Ovary (tissue), 10 donors: ENCODE results near the gene SRD5A3. TPM values are rescaled to one million over a fixed set of nuclear protein-coding genes. Genes with fewer than 3 reads are reported as not detected.

ENCODE experiments used
- DNase-seq, 5 donors: peaks; one replicate each; pipeline ENCODE4 v3.0.0-alpha.2; 2019 to 2020
- H3K27ac ChIP-seq, 2 donors: fragments of 200-600 bp; one replicate each; pipeline versions ENCODE4 v1.5.1 to v1.8.0; 2019 to 2022
- H3K27me3 ChIP-seq: fragments of 200-600 bp; one replicate; pipeline ENCODE4 v1.8.0; 2022
- H3K36me3 ChIP-seq: fragments of 200-600 bp; sonication (generic); one replicate; pipeline ENCODE4 v1.5.1; 2019
- H3K4me1 ChIP-seq: one replicate; pipeline ENCODE4 v1.8.1; 2013; ENCODE audit warnings: mild to moderate bottlenecking, moderate library complexity; ENCODE audit not compliant: insufficient read depth
- H3K4me3 ChIP-seq: fragments of 200-600 bp; sonication (generic); one replicate; pipeline ENCODE4 v1.5.1; 2017
- H3K9me3 ChIP-seq, 2 donors: fragments of 200-600 bp in 1 of 2; sonication (generic) in 1 of 2; one replicate each; pipeline versions ENCODE4 v1.5.1 to v1.8.1; 2013 to 2019; ENCODE audit warnings: mild to moderate bottlenecking in 1 of 2, moderate library complexity in 1 of 2
- EP300 ChIP-seq: sonication (generic); formaldehyde crosslinking; IDR thresholded peaks from one replicate; pipeline ENCODE4 v1.6.1; 2017; ENCODE audit warnings: antibody characterized with exemption
- POLR2A ChIP-seq: fragments of 450-650 bp; IDR thresholded peaks from one replicate; pipeline ENCODE4 v1.6.1; 2017; ENCODE audit warnings: antibody characterized with exemption, mild to moderate bottlenecking, moderate library complexity
- WGBS, 3 donors: extraction: QIAGEN DNeasy Blood & Tissue Kit in 1 of 3; methylation state at CpG; one replicate each; pipeline versions ENCODE4 v1.1.5 to v1.1.7; 2013 to 2017; 5-methylcytosine and 5-hydroxymethylcytosine counted together
- intact Hi-C, 4 donors: fragments of 100-400 bp; cut with DNase I; formaldehyde crosslinking; loops; one replicate each; pipeline versions ENCODE4 v1.11.0 to v1.15.1; 2022 to 2023
- long read RNA-seq, 3 donors: library from polyadenylated mRNA in 2 of 3; unstranded in 2 of 3; transcript quantifications; one replicate each; pipeline ENCODE4 v2.0.0 and lab custom pipeline, GENCODE V29; 2021 to 2026
- polyA plus RNA-seq, 2 donors: library from polyadenylated mRNA; stranded (reverse); fragments of 200-250 nt in 1 of 2; fragments of 350-450 nt in 1 of 2; fragmentation: Illumina TruSeq in 1 of 2; extraction: RNeasy Lipid Tissue Mini Kit (QIAGEN cat#74804) in 1 of 2; gene quantifications; one replicate each; pipeline ENCODE4 v1.2.3, GENCODE V29; 2013 to 2014
- total RNA-seq, 7 donors: library from RNA; depleted of rRNA in 2 of 7; stranded (reverse); fragments of >200 nt in 2 of 7; fragmentation: NEBNext Ultra II Directional in 3 of 7; extraction: Animal tissue kit (Norgen Biotek cat#: 25700) in 3 of 7; gene quantifications; one replicate each; pipeline versions ENCODE4 v1.1.0 to v1.2.4, GENCODE V29; 2016 to 2023
- TF ChIP-seq, protein P1 (sequence below), 3 donors: fragments of 450-650 bp in 2 of 3; fragments of 200-600 bp in 1 of 3; IDR thresholded peaks; one replicate each; pipeline versions ENCODE4 v1.5.1 to v1.8.0; 2016 to 2022; ENCODE audit warnings: antibody characterized with exemption in 3 of 3, mild to moderate bottlenecking in 1 of 3
- donor health status: DM: no; HTN: no; CAD: no; lungs with moderate emphysema.
- donor health status: DM: no; HTN: no; CAD: no.
- donor health status: Bipolar disorder and iron deficiency.
- donor health status: DM: yes; HTN: yes; CAD: no.
- donor health status: DM: no; HTN: no; CAD: no.
- donor health status: DM: yes; HTN: yes; CAD: no.

Gene SRD5A3
- 1 to 10 TPM; 1.2 to 9.4 (median 2.9) TPM for total RNA-seq
- polyA plus RNA-seq = 10 to 100 TPM in 1 of 2 donors, 1 to 10 TPM in 1; 2.9 to 12.3 TPM
- long read RNA-seq, donor 1, full-length matches to known transcripts = 9 of 11 reads
- long read RNA-seq, donor 1, partial matches to known transcripts = 0 of 11 reads
- long read RNA-seq, donor 1, other reads (novel, unspliced or antisense) = 2 of 11 reads
- long read RNA-seq, donor 2, full-length matches to known transcripts = 12 of 12 reads
- long read RNA-seq, donor 2, partial matches to known transcripts = 0 of 12 reads
- long read RNA-seq, donor 2, other reads (novel, unspliced or antisense) = 0 of 12 reads
- long read RNA-seq, donor 3, full-length matches to known transcripts = 5 of 5 reads
- long read RNA-seq, donor 3, partial matches to known transcripts = 0 of 5 reads
- long read RNA-seq, donor 3, other reads (novel, unspliced or antisense) = 0 of 5 reads

DNA sequence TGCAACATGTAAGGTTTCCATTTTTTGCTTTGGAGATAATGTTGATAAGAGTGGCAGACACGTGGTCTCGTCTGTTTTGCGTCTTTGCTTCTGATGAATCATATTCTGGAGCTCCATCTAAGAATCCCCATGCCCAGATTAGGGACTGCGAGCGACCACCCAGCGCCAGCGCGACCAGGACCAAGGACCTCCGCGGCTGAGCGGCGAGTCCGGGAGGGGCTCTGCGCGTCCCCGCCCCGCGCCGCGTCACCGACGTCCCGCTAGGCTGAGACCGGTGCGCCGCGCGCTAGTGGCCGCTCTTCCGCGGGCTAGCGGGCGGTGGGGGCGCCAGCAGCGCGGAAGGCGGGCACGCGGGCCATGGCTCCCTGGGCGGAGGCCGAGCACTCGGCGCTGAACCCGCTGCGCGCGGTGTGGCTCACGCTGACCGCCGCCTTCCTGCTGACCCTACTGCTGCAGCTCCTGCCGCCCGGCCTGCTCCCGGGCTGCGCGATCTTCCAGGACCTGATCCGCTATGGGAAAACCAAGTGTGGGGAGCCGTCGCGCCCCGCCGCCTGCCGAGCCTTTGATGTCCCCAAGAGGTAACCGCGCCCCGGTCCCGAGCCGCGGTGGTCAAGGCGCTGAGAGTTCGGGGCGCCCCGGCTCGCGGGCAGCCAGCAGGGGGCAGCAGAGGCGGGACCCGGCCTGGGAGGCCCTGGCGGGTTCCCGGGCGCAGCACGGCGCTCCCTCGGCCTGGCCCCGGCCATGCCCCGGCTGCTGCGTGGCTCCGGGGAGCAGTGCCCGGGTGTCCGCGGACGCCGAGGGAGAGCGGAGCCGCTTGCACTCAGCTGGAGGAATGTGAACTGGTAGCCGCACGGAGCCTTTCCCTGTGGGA lies at the start of gene SRD5A3:
SRD5A3 (plus strand) TSS at position 263 of the 871 bp plus-strand sequence; CDS start at position 358, 95 bp downstream.
- Histone ChIP-seq H3K4me1 (no peaks in the 10 kb centered on the region), H3K36me3 (no peaks in the 10 kb centered on the region), H3K27ac (peak within 1 kb of the TSS; percentile 86), H3K9me3 (no peaks in the 10 kb centered on the region), H3K27me3 (no peaks in the 10 kb centered on the region), H3K4me3 (peak within 1 kb of the TSS; percentile 55)
- TF ChIP-seq EP300 = no peak
- no peak for TF ChIP-seq POLR2A
- TF ChIP-seq, protein P1, sequence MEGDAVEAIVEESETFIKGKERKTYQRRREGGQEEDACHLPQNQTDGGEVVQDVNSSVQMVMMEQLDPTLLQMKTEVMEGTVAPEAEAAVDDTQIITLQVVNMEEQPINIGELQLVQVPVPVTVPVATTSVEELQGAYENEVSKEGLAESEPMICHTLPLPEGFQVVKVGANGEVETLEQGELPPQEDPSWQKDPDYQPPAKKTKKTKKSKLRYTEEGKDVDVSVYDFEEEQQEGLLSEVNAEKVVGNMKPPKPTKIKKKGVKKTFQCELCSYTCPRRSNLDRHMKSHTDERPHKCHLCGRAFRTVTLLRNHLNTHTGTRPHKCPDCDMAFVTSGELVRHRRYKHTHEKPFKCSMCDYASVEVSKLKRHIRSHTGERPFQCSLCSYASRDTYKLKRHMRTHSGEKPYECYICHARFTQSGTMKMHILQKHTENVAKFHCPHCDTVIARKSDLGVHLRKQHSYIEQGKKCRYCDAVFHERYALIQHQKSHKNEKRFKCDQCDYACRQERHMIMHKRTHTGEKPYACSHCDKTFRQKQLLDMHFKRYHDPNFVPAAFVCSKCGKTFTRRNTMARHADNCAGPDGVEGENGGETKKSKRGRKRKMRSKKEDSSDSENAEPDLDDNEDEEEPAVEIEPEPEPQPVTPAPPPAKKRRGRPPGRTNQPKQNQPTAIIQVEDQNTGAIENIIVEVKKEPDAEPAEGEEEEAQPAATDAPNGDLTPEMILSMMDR (IDR thresholded peaks at IDR 0.05) = peak; percentile 91 to 94 (median 94)
- WGBS, 3 donors = 0% methylated on average over 42 to 95 of the region's 95 CpGs
- DNase-seq = peak; percentile 75 to 91 (median 85)
- intact Hi-C loops = loop anchor here (5.0 to 10.0 kb wide), 6 partner anchors 41 to 209 kb away; partner anchors contain the start of genes CLOCK (in 2 of the 4) and TMEM165 (in 1 of the 4)

DNA sequence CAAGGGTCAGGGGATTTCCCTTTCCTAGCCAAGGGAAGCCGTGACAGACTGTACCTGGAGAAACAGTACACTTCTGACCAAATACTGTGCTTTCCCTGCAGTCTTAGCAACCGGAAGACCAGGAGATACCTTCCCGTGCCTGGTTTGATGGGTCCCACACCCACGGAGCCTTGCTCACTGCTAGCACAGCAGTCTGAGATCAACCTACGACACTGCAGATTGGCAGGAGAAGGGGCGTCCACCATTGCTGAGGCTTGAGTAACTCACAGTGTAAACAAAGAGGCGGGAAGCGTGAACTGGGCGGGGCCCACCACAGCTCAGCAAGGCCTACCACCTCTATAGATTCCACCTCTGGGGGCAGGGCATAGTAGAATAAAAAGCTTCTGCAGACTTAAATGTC lies 48.7 kb upstream of the SRD5A3 start:
- Histone ChIP-seq H3K4me3 (no peak overlapping the region), H3K9me3 (no peaks in the 10 kb centered on the region), H3K27ac (no peak overlapping the region), H3K4me1 (peaks cover 5% of the 10 kb centered on the region), H3K36me3 (no peaks in the 10 kb centered on the region), H3K27me3 (no peaks in the 10 kb centered on the region)
- intact Hi-C loops = loop anchor here in 1 of 4 donors (10.0 kb wide), 1 partner anchor 163 kb away; no protein-coding TSS in a partner anchor
- 91 to 95% (median 92%) methylated on average over 9 of the region's 9 CpGs for WGBS, 3 donors
- no peak for DNase-seq
- TF ChIP-seq, protein P1 (IDR thresholded peaks at IDR 0.05) = no peak
- TF ChIP-seq POLR2A = no peak
- no peak for TF ChIP-seq EP300

DNA sequence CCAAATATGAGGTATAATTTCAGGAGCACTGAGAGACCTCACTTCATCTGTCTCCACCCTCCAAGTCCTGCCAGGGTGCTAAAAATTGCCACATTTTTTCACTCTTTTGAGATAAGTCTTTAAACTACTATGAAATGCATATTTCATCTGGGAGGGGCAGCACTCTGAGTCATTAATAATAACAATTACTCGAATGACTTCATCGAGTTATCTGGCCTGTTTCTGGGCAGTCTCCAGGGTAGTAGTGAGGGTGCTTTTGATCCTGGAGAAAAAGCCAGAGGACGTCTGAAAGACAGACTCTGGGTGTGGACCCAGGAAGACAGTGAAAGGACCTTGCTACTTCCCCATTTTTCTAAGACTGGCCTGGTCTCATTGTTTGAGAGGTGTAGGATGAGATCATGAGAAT lies 42.3 kb upstream of the SRD5A3 start:
- no peak overlapping the region for H3K27ac ChIP-seq
- H3K9me3 ChIP-seq = no peaks in the 10 kb centered on the region
- H3K27me3 ChIP-seq = no peaks in the 10 kb centered on the region
- whole genome bisulfite sequencing, 3 donors = 4 to 10% (median 9%) methylated on average over 3 of the region's 3 CpGs
- no peak for TF ChIP-seq EP300
- TF ChIP-seq, protein P1 (IDR thresholded peaks at IDR 0.05) = no peak
- no peak for TF ChIP-seq POLR2A
- DNase-seq = no peak
- intact Hi-C loops = no loop called here
- no peaks in the 10 kb centered on the region for H3K4me1 ChIP-seq
- no peaks in the 10 kb centered on the region for H3K36me3 ChIP-seq
- no peak overlapping the region for H3K4me3 ChIP-seq

DNA sequence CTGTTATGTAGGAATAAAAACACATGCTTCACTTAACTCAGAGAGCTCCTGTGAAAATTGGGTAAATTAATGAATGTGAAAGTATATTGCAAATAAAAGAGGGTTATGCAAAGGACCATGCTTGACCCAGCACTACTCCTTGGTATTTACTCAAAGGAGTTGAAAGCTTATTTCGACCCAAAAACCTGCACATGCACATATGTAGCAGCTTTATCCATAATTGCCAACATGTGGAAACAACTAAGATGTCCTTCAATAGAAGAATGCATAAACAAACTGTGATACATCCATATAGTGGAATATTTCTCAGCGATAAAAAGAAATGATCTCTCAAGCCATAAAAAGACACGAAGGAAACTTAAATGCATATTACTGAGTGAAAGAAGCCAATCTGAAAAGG lies 41.7 kb upstream of the SRD5A3 start:
- no peak overlapping the region for H3K27ac ChIP-seq
- no peak for DNase-seq
- H3K4me1 ChIP-seq = no peaks in the 10 kb centered on the region
- H3K4me3 ChIP-seq = no peak overlapping the region
- intact Hi-C loops = no loop called here
- no peaks in the 10 kb centered on the region for H3K36me3 ChIP-seq
- TF ChIP-seq POLR2A (no peak), EP300 (no peak)
- TF ChIP-seq, protein P1 (IDR thresholded peaks at IDR 0.05) = no peak
- no peaks in the 10 kb centered on the region for H3K9me3 ChIP-seq
- WGBS, 3 donors = 68 to 79% (median 69%) methylated on average over 3 of the region's 3 CpGs
- H3K27me3 ChIP-seq = no peaks in the 10 kb centered on the region
